GM12878 (cell line): ENCODE data around the gene FXYD7. TPM values are rescaled to one million over a fixed set of nuclear protein-coding genes. Genes with fewer than 3 reads are reported as not detected.

Experiments
- ATAC-seq: fragments of 200-7000 bp; cut with Tn5 transposase; 3 replicates; pipeline ENCODE4 v1.9.1; 2020; ENCODE audit warnings: mild to moderate bottlenecking, moderate library complexity
- BruUV-seq: library from RNA; stranded (reverse); fragments of 400-500 nt; replicated peaks from 2 replicates; lab custom pipeline; 2021; lab: Mats Ljungman, UMichigan
- CTCF ChIA-PET: fragments of 300-600 bp; sonication (Branson Sonifier 250); formaldehyde crosslinking; extraction: SDS; loops from one replicate; lab custom pipeline; 2021; ENCODE audit warnings: inconsistent platforms; lab: Yijun Ruan, JAX
- POLR2A ChIA-PET: fragments of 350-600 bp; formaldehyde crosslinking; extraction: SDS; loops from one replicate; lab custom pipeline; 2021; ENCODE audit warnings: inconsistent platforms; lab: Charles Lee
- RAD21 ChIA-PET: fragments of 300-600 bp; sonication (Branson Sonifier 250); formaldehyde crosslinking; loops from one replicate; lab custom pipeline; 2023; ENCODE audit warnings: antibody characterized with exemption; ENCODE audit not compliant: unreplicated experiment; lab: Charles Lee
- SMC1A ChIA-PET: fragments of 300-600 bp; sonication (Branson Sonifier 250); formaldehyde crosslinking; loops from one replicate; lab custom pipeline; 2023; ENCODE audit not compliant: unreplicated experiment, uncharacterized antibody; lab: Charles Lee
- DNase-seq: peaks from one replicate; pipeline ENCODE4 v3.0.0-alpha.2; 2011; ENCODE audit warnings: low read depth, low spot score
- FAIRE-seq: peaks from 3 replicates; lab custom pipeline; 2011; peaks lifted over from hg19 to GRCh38; lab: Jason Lieb, UNC
- H2AFZ ChIP-seq: 2 replicates; pipeline ENCODE4 v1.6.0; 2011; ENCODE audit warnings: low read depth, low read length, control low read depth; ENCODE audit not compliant: control insufficient read depth
- H3K27ac ChIP-seq: 2 replicates; pipeline ENCODE4 v1.5.1; 2011; ENCODE audit warnings: control low read depth; ENCODE audit not compliant: control insufficient read depth, insufficient read depth
- H3K27me3 ChIP-seq, 2 experiments: replicated peaks in 1 of 2; 2 replicates each; pipeline versions ENCODE4 v1.6.0 to v1.6.1; 2011; ENCODE audit warnings: low read length in 1 of 2; ENCODE audit not compliant: control insufficient read depth in 2 of 2, insufficient read depth in 2 of 2
- H3K36me3 ChIP-seq, 2 experiments: 2 replicates each; pipeline ENCODE4 v1.5.1; 2011; ENCODE audit warnings: low read length in 1 of 2; ENCODE audit not compliant: control insufficient read depth in 2 of 2, insufficient read depth in 2 of 2
- H3K4me1 ChIP-seq: 2 replicates; pipeline ENCODE4 v1.6.1; 2011; ENCODE audit warnings: mild to moderate bottlenecking, low read length, moderate library complexity, mixed read lengths; ENCODE audit not compliant: control insufficient read depth, insufficient read depth
- H3K4me2 ChIP-seq: 2 replicates; pipeline ENCODE4 v1.6.0; 2011; ENCODE audit warnings: control low read depth; ENCODE audit not compliant: control insufficient read depth, insufficient read depth
- H3K4me3 ChIP-seq: fragments of 200-600 bp; sonication (generic); 2 replicates; pipeline ENCODE4 v1.5.1; 2016
- H3K79me2 ChIP-seq: 2 replicates; pipeline ENCODE4 v1.6.0; 2011; ENCODE audit warnings: low read length; ENCODE audit not compliant: control insufficient read depth, insufficient read depth
- H3K9ac ChIP-seq: 2 replicates; pipeline ENCODE4 v1.8.0; 2011; ENCODE audit warnings: low read length, control low read depth, mixed read lengths; ENCODE audit not compliant: control insufficient read depth, insufficient read depth
- H3K9me3 ChIP-seq: replicated peaks from 3 replicates; pipeline ENCODE4 v1.5.1; 2011; ENCODE audit warnings: mild to moderate bottlenecking, low read length; ENCODE audit not compliant: control insufficient read depth, insufficient read depth
- H4K20me1 ChIP-seq: 2 replicates; pipeline ENCODE4 v1.6.0; 2011; ENCODE audit not compliant: control insufficient read depth, insufficient read depth
- BHLHE40 ChIP-seq, 2 experiments: fragments of 450-650 bp in 1 of 2; IDR thresholded peaks; 2 replicates each; pipeline ENCODE4 v1.6.1; 2011 to 2017; ENCODE audit warnings: low read depth in 2 of 2, borderline replicate concordance in 1 of 2, improper control_type of control experiment in 1 of 2, low read length in 1 of 2, mild to moderate bottlenecking in 1 of 2
- DPF2 ChIP-seq: fragments of 450-650 bp; IDR thresholded peaks from 2 replicates; pipeline ENCODE4 v1.6.1; 2017; ENCODE audit warnings: mild to moderate bottlenecking
- HDAC6 ChIP-seq: fragments of 200-600 bp; sonication (generic); IDR thresholded peaks from one replicate; pipeline ENCODE4 v1.8.0; 2017; ENCODE audit warnings: antibody characterized with exemption; ENCODE audit not compliant: unreplicated experiment
- IKZF1 ChIP-seq: fragments of 450-650 bp; conservative IDR thresholded peaks from 2 replicates; pipeline ENCODE4 v1.6.1; 2017; ENCODE audit warnings: antibody characterized with exemption, mild to moderate bottlenecking
- PAX8 ChIP-seq: fragments of 450-650 bp; IDR thresholded peaks from 2 replicates; pipeline ENCODE4 v1.6.1; 2017; ENCODE audit warnings: mild to moderate bottlenecking, moderate library complexity
- POLR2A ChIP-seq: IDR thresholded peaks from 2 replicates; pipeline ENCODE4 v1.6.1; 2011; ENCODE audit warnings: low read depth, mild to moderate bottlenecking, low read length
- SMAD1 ChIP-seq: fragments of 450-650 bp; IDR thresholded peaks from 2 replicates; pipeline ENCODE4 v1.6.1; 2018; ENCODE audit warnings: mild to moderate bottlenecking, low read depth; ENCODE audit not compliant: partially characterized antibody
- WGBS: methylation state at CpG from one replicate; pipeline ENCODE4 v1.1.6; 2016; ENCODE audit warnings: low lambda C conversion rate; ENCODE audit not compliant: insufficient replicate concordance, insufficient coverage; ENCODE audit errors: missing lambda C conversion rate; 5-methylcytosine and 5-hydroxymethylcytosine counted together
- in situ Hi-C: fragments of 300-500 bp; cut with MboI; formaldehyde crosslinking; loops from 9 replicates; pipeline ENCODE4 v1.14.3; 2018; ENCODE audit warnings: mixed read lengths
- intact Hi-C: fragments of 100-400 bp; cut with micrococcal nuclease; formaldehyde crosslinking; loops from one replicate; pipeline ENCODE4 v1.14.2; 2022; ENCODE audit not compliant: unreplicated experiment
- polyA plus RNA-seq, 11 experiments: library from polyadenylated mRNA; depleted of rRNA in 4 of 11; unstranded in 6 of 11; stranded (reverse) in 5 of 11; fragments of >200 nt; fragmentation: Nextera tagmentation in 4 of 11; fragmentation: Illumina TruSeq in 1 of 11; extraction: Ambion mirVana in 4 of 11; extraction: Trizol in 1 of 11; gene quantifications; 1 replicate in 1 of 11; 2 replicates in 10 of 11; pipeline versions ENCODE4 v1.2.1 to v1.2.3, GENCODE V29; 2011 to 2016; ENCODE audit warnings: inconsistent platforms in 2 of 11, missing spikeins in 2 of 11, low read depth in 1 of 11
- total RNA-seq, 4 experiments: library from RNA; depleted of rRNA in 3 of 4; stranded (reverse); fragments of >200 nt in 3 of 4; fragmentation: Illumina TruSeq in 1 of 4; extraction: Trizol in 1 of 4; gene quantifications; 2 replicates each; pipeline versions ENCODE4 v1.2.1 to v1.2.3, GENCODE V29; 2013 to 2021
- TF ChIP-seq, protein P1 (sequence below): IDR thresholded peaks from 2 replicates; pipeline ENCODE4 v1.6.1; 2012; ENCODE audit warnings: improper control_type of control experiment, low read depth, low read length; ENCODE audit not compliant: insufficient replicate concordance
- TF ChIP-seq, protein P2 (sequence below): fragments of 450-650 bp; IDR thresholded peaks from 2 replicates; pipeline ENCODE4 v1.6.1; 2017; ENCODE audit warnings: low read depth, mild to moderate bottlenecking, moderate library complexity

FXYD7 gene
- total and polyA plus RNA-seq, 10 of the 15 experiments (the other 5 are each of a cell fraction or from before 2014, with no cell fraction given), result 0.07 to 0.28 (median 0.12) TPM; not detected in 7

DNA sequence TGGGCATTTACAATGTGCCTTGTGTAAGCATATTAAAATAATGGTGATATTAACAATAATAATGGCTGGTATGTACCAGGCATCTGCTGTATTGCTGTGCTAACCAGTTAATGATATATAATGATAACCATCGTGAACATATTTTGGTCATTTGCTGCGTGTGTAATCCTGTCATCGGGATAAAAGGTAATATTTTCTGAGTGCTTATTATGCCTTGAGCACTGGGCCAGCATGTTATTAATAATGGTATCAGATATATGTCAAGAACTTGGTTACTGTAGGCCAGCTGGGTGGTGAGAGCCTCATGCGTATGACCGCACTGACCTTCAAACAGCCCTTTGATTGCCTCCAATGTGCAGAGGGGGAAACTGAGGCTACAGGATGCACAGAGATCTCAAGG lies 49.6 kb upstream of the FXYD7 start:
- H3K9me3 ChIP-seq, result no peaks in the 10 kb centered on the region
- ChIA-PET SMC1A (interaction anchor here (2.4 to 3.4 kb wide), 3 partner anchors 24 to 50 kb away, joined by 8 to 13 read pairs (median 9); no protein-coding TSS in a partner anchor), POLR2A (interaction anchor here (0.6 kb wide), 1 partner anchor 26 kb away, joined by 4 read pairs; no protein-coding TSS in a partner anchor), RAD21 (no interaction called here), CTCF (interaction anchor here (0.5 to 4.8 kb wide), 6 partner anchors 21 to 619 kb away, joined by 3 to 46 read pairs (median 3); no protein-coding TSS in a partner anchor)
- FAIRE-seq (no peak), ATAC-seq (no peak), DNase-seq (no peak)
- no peak overlapping the region for H3K4me3 ChIP-seq
- in situ Hi-C loops, result no loop called here
- WGBS, result 69% methylated on average over 5 of the region's 5 CpGs
- H3K4me2 ChIP-seq, result no peak overlapping the region
- no peak overlapping the region for H3K9ac ChIP-seq
- no peak overlapping the region for H2AFZ ChIP-seq
- intact Hi-C loops, result no loop called here
- H3K79me2 ChIP-seq, result no peaks in the 10 kb centered on the region
- no peak overlapping the region for H3K27ac ChIP-seq
- TF ChIP-seq PAX8, result no peak
- TF ChIP-seq BHLHE40 (IDR thresholded peaks at IDR 0.05; ENCODE audit: borderline replicate concordance in 1 of 2, low read depth in 2 of 2, low read length in 1 of 2), result no peak
- no peak for TF ChIP-seq DPF2
- TF ChIP-seq, protein P1, sequence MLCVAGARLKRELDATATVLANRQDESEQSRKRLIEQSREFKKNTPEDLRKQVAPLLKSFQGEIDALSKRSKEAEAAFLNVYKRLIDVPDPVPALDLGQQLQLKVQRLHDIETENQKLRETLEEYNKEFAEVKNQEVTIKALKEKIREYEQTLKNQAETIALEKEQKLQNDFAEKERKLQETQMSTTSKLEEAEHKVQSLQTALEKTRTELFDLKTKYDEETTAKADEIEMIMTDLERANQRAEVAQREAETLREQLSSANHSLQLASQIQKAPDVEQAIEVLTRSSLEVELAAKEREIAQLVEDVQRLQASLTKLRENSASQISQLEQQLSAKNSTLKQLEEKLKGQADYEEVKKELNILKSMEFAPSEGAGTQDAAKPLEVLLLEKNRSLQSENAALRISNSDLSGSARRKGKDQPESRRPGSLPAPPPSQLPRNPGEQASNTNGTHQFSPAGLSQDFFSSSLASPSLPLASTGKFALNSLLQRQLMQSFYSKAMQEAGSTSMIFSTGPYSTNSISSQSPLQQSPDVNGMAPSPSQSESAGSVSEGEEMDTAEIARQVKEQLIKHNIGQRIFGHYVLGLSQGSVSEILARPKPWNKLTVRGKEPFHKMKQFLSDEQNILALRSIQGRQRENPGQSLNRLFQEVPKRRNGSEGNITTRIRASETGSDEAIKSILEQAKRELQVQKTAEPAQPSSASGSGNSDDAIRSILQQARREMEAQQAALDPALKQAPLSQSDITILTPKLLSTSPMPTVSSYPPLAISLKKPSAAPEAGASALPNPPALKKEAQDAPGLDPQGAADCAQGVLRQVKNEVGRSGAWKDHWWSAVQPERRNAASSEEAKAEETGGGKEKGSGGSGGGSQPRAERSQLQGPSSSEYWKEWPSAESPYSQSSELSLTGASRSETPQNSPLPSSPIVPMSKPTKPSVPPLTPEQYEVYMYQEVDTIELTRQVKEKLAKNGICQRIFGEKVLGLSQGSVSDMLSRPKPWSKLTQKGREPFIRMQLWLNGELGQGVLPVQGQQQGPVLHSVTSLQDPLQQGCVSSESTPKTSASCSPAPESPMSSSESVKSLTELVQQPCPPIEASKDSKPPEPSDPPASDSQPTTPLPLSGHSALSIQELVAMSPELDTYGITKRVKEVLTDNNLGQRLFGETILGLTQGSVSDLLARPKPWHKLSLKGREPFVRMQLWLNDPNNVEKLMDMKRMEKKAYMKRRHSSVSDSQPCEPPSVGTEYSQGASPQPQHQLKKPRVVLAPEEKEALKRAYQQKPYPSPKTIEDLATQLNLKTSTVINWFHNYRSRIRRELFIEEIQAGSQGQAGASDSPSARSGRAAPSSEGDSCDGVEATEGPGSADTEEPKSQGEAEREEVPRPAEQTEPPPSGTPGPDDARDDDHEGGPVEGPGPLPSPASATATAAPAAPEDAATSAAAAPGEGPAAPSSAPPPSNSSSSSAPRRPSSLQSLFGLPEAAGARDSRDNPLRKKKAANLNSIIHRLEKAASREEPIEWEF, result no peak
- no peak for TF ChIP-seq IKZF1
- no peak for TF ChIP-seq HDAC6
- no peak for TF ChIP-seq SMAD1
- TF ChIP-seq, protein P2, sequence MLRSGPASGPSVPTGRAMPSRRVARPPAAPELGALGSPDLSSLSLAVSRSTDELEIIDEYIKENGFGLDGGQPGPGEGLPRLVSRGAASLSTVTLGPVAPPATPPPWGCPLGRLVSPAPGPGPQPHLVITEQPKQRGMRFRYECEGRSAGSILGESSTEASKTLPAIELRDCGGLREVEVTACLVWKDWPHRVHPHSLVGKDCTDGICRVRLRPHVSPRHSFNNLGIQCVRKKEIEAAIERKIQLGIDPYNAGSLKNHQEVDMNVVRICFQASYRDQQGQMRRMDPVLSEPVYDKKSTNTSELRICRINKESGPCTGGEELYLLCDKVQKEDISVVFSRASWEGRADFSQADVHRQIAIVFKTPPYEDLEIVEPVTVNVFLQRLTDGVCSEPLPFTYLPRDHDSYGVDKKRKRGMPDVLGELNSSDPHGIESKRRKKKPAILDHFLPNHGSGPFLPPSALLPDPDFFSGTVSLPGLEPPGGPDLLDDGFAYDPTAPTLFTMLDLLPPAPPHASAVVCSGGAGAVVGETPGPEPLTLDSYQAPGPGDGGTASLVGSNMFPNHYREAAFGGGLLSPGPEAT, result no peak
- no peak for TF ChIP-seq POLR2A
- H3K4me1 ChIP-seq, result no peaks in the 10 kb centered on the region
- no peaks in the 10 kb centered on the region for H4K20me1 ChIP-seq
- H3K36me3 ChIP-seq, result no peaks in the 10 kb centered on the region
- no peaks in the 10 kb centered on the region; a peak in 2 of 4 replicates for H3K27me3 ChIP-seq
- BruUV-seq, result no TSS peak
